ENCODE results near the gene SPACA7.

GRCh38 chr13:112391746-112392145, 15.6 kb downstream of the SPACA7 start:
- TF ChIP-seq CTCF (IDR thresholded peaks at IDR 0.05) (no peak), POLR2A (IDR thresholded peaks at IDR 0.05) (no peak), EP300 (IDR thresholded peaks at IDR 0.05) (no peak)
